Stimulated activated CD8-positive, alpha-beta memory T cell treated with anti-CD3 and anti-CD28 coated beads, Interleukin-4, amount 100 ng/mL, for 4 hours (primary cell): ENCODE results near the gene BEX2.

Experiments
- DNase-seq, 2 donors: peaks; one replicate each; pipeline ENCODE4 v3.0.0-alpha.2; 2020; ENCODE audit warnings: low read depth in 2 of 2, low spot score in 1 of 2

The BEX2 gene

DNA sequence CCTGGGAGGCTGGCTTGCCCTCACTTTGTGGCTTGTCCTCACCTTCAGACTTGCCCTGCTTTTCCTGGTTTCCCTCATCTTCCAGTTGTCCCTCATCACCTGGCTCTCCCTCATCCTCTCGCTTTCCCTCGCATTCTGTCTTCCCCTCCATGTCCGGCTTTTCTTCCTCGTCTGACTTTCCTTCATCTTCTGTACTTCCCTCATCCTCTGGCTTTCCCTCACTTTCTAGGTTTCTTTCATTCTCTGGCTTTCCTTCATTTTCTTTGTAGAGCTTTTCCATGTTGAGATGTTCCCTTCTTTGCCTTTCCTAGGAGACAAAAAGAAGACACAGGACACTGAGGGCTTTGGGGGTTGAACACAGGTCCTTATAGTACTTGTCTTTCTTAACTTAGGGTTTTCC lies 36.5 kb downstream of the BEX2 start:
- no peak for DNase-seq
